H1 (cell line): ENCODE results near the gene MYO7B. TPM values are rescaled to one million over a fixed set of nuclear protein-coding genes. Genes with fewer than 3 reads are reported as not detected.
A peak's percentile ranks its signal among the peaks of the same experiment; 100 is the strongest.

Source experiments
- CTCF ChIA-PET: fragments of 300-600 bp; sonication (Branson Sonifier 250); formaldehyde crosslinking; loops from one replicate; lab custom pipeline; 2021; ENCODE audit not compliant: partially characterized antibody; lab: Charles Lee
- POLR2A ChIA-PET: fragments of 300-600 bp; sonication (Branson Sonifier 250); formaldehyde crosslinking; loops from one replicate; lab custom pipeline; 2021; ENCODE audit warnings: inconsistent platforms; ENCODE audit not compliant: partially characterized antibody; lab: Charles Lee
- DNase-seq, 2 experiments: peaks; one replicate each; pipeline versions ENCODE4 v3.0.0 to v3.0.0-alpha.2; 2010 to 2022; ENCODE audit warnings: low spot score in 2 of 2, low read depth in 1 of 2, mixed read lengths in 1 of 2
- FAIRE-seq: peaks from 2 replicates; lab custom pipeline; 2011; peaks lifted over from hg19 to GRCh38; lab: Jason Lieb, UNC
- H2AFZ ChIP-seq: 2 replicates; pipeline ENCODE4 v1.8.1; 2012; ENCODE audit warnings: low read length, inconsistent platforms
- H2AK5ac ChIP-seq: 2 replicates; pipeline ENCODE4 v1.6.1; 2013; ENCODE audit warnings: low read depth, low read length
- H2BK120ac ChIP-seq: replicated peaks from 2 replicates; pipeline ENCODE3; 2013; ENCODE audit warnings: low read depth, low read length, inconsistent platforms
- H2BK12ac ChIP-seq: 2 replicates; pipeline ENCODE4 v1.6.1; 2013; ENCODE audit warnings: low read depth, low read length
- H2BK15ac ChIP-seq: 2 replicates; pipeline ENCODE4 v1.6.1; 2013; ENCODE audit warnings: low read length
- H2BK20ac ChIP-seq: 2 replicates; pipeline ENCODE4 v1.6.1; 2013; ENCODE audit warnings: low read length
- H2BK5ac ChIP-seq: 2 replicates; pipeline ENCODE4 v1.6.1; 2013; ENCODE audit warnings: low read depth, low read length
- H3K14ac ChIP-seq: 2 replicates; pipeline ENCODE4 v1.6.1; 2013; ENCODE audit warnings: inconsistent platforms; ENCODE audit not compliant: insufficient read length
- H3K18ac ChIP-seq: 2 replicates; pipeline ENCODE4 v1.6.1; 2013; ENCODE audit warnings: low read length; ENCODE audit errors: extremely low read depth
- H3K23ac ChIP-seq: 2 replicates; pipeline ENCODE4 v1.6.1; 2013; ENCODE audit warnings: inconsistent platforms; ENCODE audit not compliant: insufficient read length
- H3K23me2 ChIP-seq: 2 replicates; pipeline ENCODE4 v1.6.1; 2013; ENCODE audit warnings: low read depth, low read length
- H3K27ac ChIP-seq: 2 replicates; pipeline ENCODE4 v1.6.1; 2011; ENCODE audit warnings: low read depth, low read length, inconsistent platforms
- H3K27me3 ChIP-seq, 4 experiments: replicated peaks in 1 of 4; 1 replicate in 1 of 4; 2 replicates in 3 of 4; pipeline versions ENCODE4 v1.6.1 to v1.8.1; 2011 to 2013; ENCODE audit warnings: low read length in 3 of 4, mild to moderate bottlenecking in 3 of 4, inconsistent platforms in 2 of 4, mixed read lengths in 2 of 4, moderate library complexity in 1 of 4; ENCODE audit not compliant: control insufficient read depth in 3 of 4, insufficient read depth in 3 of 4; ENCODE audit errors: extremely low read depth in 1 of 4
- H3K36me3 ChIP-seq, 4 experiments: 2 replicates each; pipeline versions ENCODE4 v1.6.1 to v1.8.1; 2011 to 2013; ENCODE audit warnings: mild to moderate bottlenecking in 4 of 4, low read length in 3 of 4, moderate library complexity in 2 of 4, control low read depth in 1 of 4, inconsistent platforms in 1 of 4; ENCODE audit not compliant: insufficient read depth in 4 of 4, control insufficient read depth in 2 of 4
- H3K4ac ChIP-seq: replicated peaks from 2 replicates; pipeline ENCODE3; 2013; ENCODE audit warnings: low read length, low read depth, mixed read lengths, inconsistent platforms; ENCODE audit not compliant: insufficient read length
- H3K4me1 ChIP-seq, 4 experiments: replicated peaks in 1 of 4; 1 replicate in 1 of 4; 2 replicates in 3 of 4; pipeline versions ENCODE4 v1.6.1 to v1.8.1; 2011 to 2013; ENCODE audit warnings: low read length in 3 of 4, inconsistent platforms in 2 of 4, mixed read lengths in 1 of 4; ENCODE audit not compliant: insufficient read depth in 4 of 4, control insufficient read depth in 3 of 4
- H3K4me2 ChIP-seq, 2 experiments: 2 replicates each; pipeline versions ENCODE4 v1.6.1 to v1.8.1; 2011 to 2013; ENCODE audit warnings: low read depth in 2 of 2, low read length in 2 of 2, control low read depth in 1 of 2, inconsistent platforms in 1 of 2, mild to moderate bottlenecking in 1 of 2; ENCODE audit not compliant: insufficient read depth in 1 of 2
- H3K4me3 ChIP-seq, 4 experiments: fragments of 200-600, 300-600 bp in 1 of 4; sonication (generic), shearing (Covaris generic), sonication (Bioruptor Twin) in 1 of 4; 2 replicates each; pipeline versions ENCODE4 v1.5.1 to v1.8.1; 2011 to 2016; ENCODE audit warnings: low read length in 4 of 4, low read depth in 3 of 4, control low read depth in 2 of 4, inconsistent platforms in 2 of 4, mild to moderate bottlenecking in 2 of 4, mixed read lengths in 1 of 4, moderate library complexity in 1 of 4; ENCODE audit not compliant: insufficient read depth in 2 of 4; ENCODE audit errors: extremely low read depth in 1 of 4
- H3K56ac ChIP-seq: replicated peaks from 2 replicates; pipeline ENCODE3; 2013; ENCODE audit warnings: low read depth, mild to moderate bottlenecking, mixed read lengths, low read length, inconsistent platforms; ENCODE audit not compliant: insufficient read length
- H3K79me1 ChIP-seq: 2 replicates; pipeline ENCODE4 v1.6.1; 2013; ENCODE audit warnings: low read depth, low read length, control low read depth
- H3K79me2 ChIP-seq, 2 experiments: 2 replicates each; pipeline versions ENCODE4 v1.6.1 to v1.8.1; 2012 to 2013; ENCODE audit warnings: low read length in 2 of 2, mild to moderate bottlenecking in 2 of 2, inconsistent platforms in 1 of 2; ENCODE audit not compliant: insufficient read depth in 2 of 2, control insufficient read depth in 1 of 2
- H3K9ac ChIP-seq, 4 experiments: replicated peaks in 1 of 4; 1 replicate in 1 of 4; 2 replicates in 3 of 4; pipeline versions ENCODE4 v1.6.1 to v1.8.1; 2011 to 2013; ENCODE audit warnings: low read depth in 3 of 4, low read length in 3 of 4, control low read depth in 2 of 4, mild to moderate bottlenecking in 2 of 4, moderate library complexity in 2 of 4, inconsistent platforms in 1 of 4; ENCODE audit errors: extremely low read depth in 1 of 4
- H3K9me3 ChIP-seq, 2 experiments: 2 replicates each; pipeline versions ENCODE4 v1.6.1 to v1.8.1; 2012 to 2013; ENCODE audit warnings: mild to moderate bottlenecking in 2 of 2, moderate library complexity in 2 of 2, control low read depth in 1 of 2, inconsistent platforms in 1 of 2, low read depth in 1 of 2, low read length in 1 of 2, mixed read lengths in 1 of 2; ENCODE audit not compliant: insufficient read depth in 2 of 2
- H4K20me1 ChIP-seq, 2 experiments: replicated peaks in 1 of 2; 2 replicates each; pipeline versions ENCODE3 to v1.8.1; 2011 to 2013; ENCODE audit warnings: inconsistent platforms in 2 of 2, low read length in 2 of 2, mild to moderate bottlenecking in 1 of 2; ENCODE audit not compliant: insufficient read depth in 2 of 2, control insufficient read depth in 1 of 2
- H4K5ac ChIP-seq: 2 replicates; pipeline ENCODE4 v1.6.1; 2013; ENCODE audit warnings: low read length, low read depth, mixed read lengths, inconsistent platforms; ENCODE audit not compliant: insufficient read length
- H4K8ac ChIP-seq: 2 replicates; pipeline ENCODE4 v1.8.0; 2013; ENCODE audit warnings: mild to moderate bottlenecking, moderate library complexity, low read length, inconsistent platforms; ENCODE audit not compliant: insufficient read depth; ENCODE audit errors: extremely low read depth
- H4K91ac ChIP-seq: replicated peaks from 2 replicates; pipeline ENCODE3; 2013; ENCODE audit warnings: low read length, mixed read lengths, inconsistent platforms; ENCODE audit not compliant: insufficient read length
- JUND ChIP-seq: IDR thresholded peaks from 2 replicates; pipeline ENCODE4 v1.6.1; 2011; ENCODE audit warnings: mild to moderate bottlenecking, improper control_type of control experiment, low read length
- POU5F1 ChIP-seq: IDR thresholded peaks from 2 replicates; pipeline ENCODE4 v1.6.1; 2011; ENCODE audit warnings: low read depth, mild to moderate bottlenecking, low read length, moderate library complexity
- RAD21 ChIP-seq, 2 experiments: IDR thresholded peaks in 1 of 2; conservative IDR thresholded peaks in 1 of 2; 2 replicates each; pipeline ENCODE4 v1.6.1; 2011; ENCODE audit warnings: low read depth in 2 of 2, low read length in 2 of 2, improper control_type of control experiment in 1 of 2, inconsistent platforms in 1 of 2, mild to moderate bottlenecking in 1 of 2, moderate library complexity in 1 of 2
- TEAD4 ChIP-seq: IDR thresholded peaks from 2 replicates; pipeline ENCODE4 v1.6.1; 2012; ENCODE audit warnings: low read depth, low read length, inconsistent platforms, mixed read lengths
- WGBS, 2 experiments: shearing (Covaris generic) in 1 of 2; methylation state at CpG; one replicate each; pipeline versions ENCODE4 v1.1.6 to v1.1.7; 2013 to 2015; ENCODE audit warnings: low lambda C conversion rate in 2 of 2, mixed read lengths in 2 of 2, inconsistent platforms in 1 of 2, low coverage in 1 of 2, missing lambda C conversion rate in 1 of 2; ENCODE audit not compliant: insufficient replicate concordance in 2 of 2, insufficient coverage in 1 of 2, insufficient read length in 1 of 2; ENCODE audit errors: extremely low coverage in 1 of 2, missing lambda C conversion rate in 1 of 2; 5-methylcytosine and 5-hydroxymethylcytosine counted together
- polyA plus RNA-seq, 7 experiments: library from polyadenylated mRNA; depleted of rRNA in 3 of 7; stranded (reverse) in 5 of 7; unstranded in 2 of 7; fragments of >200 nt in 5 of 7; fragments of 200-250 nt in 2 of 7; gene quantifications; 1 replicate in 5 of 7; 2 replicates in 1 of 7; 4 replicates in 1 of 7; pipeline versions ENCODE4 v1.2.1 to v1.2.3, GENCODE V29; 2011 to 2013; ENCODE audit warnings: missing spikeins in 2 of 7, mixed read lengths in 2 of 7
- total RNA-seq: library from RNA; stranded (reverse); fragmentation: NEBNext Ultra II Directional; extraction: Animal tissue kit (Norgen Biotek cat#: 25700); gene quantifications from 2 replicates; pipeline ENCODE4 v1.2.1, GENCODE V29; 2021
- TF ChIP-seq, protein P1 (sequence below): IDR thresholded peaks from 2 replicates; pipeline ENCODE4 v1.6.1; 2012; ENCODE audit warnings: low read length, inconsistent platforms
- TF ChIP-seq, protein P2 (sequence below): IDR thresholded peaks from 2 replicates; pipeline ENCODE4 v1.6.1; 2011; ENCODE audit warnings: low read length, improper control_type of control experiment

The MYO7B gene
- total and polyA plus RNA-seq, 2 of the 8 experiments (the other 6 are each of a cell fraction or from before 2014, with no cell fraction given) = not detected

DNA sequence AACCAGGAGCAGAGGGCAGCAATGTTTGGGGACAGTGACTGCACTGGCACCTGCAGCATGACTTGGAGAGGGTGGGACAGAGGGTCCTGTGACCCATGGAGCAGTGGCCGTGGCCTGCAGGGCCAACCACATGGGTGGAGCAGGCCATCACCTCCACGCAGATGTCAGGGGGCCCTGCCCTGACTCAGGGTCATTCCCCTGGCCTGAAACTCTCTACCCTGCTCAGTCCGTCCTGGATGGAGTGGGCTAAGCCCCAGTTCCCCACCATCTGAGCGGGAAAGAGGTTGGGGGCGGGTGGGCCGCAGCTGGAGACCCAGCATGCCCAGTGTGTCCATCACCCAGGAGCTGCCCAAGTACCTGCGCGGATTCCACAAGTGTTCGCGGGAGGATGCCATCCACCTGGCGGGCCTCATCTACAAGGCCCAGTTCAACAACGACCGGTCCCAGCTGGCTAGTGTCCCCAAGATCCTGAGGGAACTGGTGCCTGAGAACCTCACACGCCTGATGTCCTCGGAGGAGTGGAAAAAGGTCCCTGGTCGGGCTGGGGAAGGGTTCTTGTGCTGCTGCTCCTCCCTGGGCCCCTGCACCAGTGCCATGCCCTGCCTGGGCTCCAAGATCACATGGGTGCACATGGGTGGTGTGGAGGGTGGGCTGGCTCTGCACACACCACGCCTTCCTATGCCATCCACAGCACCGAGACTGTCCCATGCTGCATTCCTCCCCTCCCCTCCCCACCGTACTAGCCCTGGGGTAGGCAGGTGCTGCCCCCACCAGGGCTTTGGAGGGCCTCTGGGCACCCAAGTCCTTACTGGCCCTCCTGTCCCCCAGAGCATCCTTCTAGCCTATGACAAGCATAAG lies 100.1 kb downstream of the MYO7B start:
- peaks cover 0 to 19% (median 7%) of the 10 kb centered on the region in 4 experiments; a peak in 6 of 7 replicates for H3K4me1 ChIP-seq
- no peak overlapping the region for H2AFZ ChIP-seq
- no peak overlapping the region; the same call in 1 of the 2 replicates for H2BK15ac ChIP-seq
- H3K4ac ChIP-seq = no peak overlapping the region
- H4K5ac ChIP-seq = no peak overlapping the region
- H3K56ac ChIP-seq = no peak overlapping the region
- no peak overlapping the region for H3K23ac ChIP-seq
- H3K9me3 ChIP-seq = no peaks in the 10 kb centered on the region
- no peaks in the 10 kb centered on the region for H3K23me2 ChIP-seq
- no peak overlapping the region for H2BK5ac ChIP-seq
- H3K79me1 ChIP-seq = no peaks in the 10 kb centered on the region
- FAIRE-seq (no peak), DNase-seq (no peak)
- no peak overlapping the region for H4K91ac ChIP-seq
- 0 out of 2 replicates have a peak overlapping the region, but pooled peaks have one; percentile 17 for H2BK12ac ChIP-seq
- POLR2A ChIA-PET = no interaction called here
- H2BK20ac ChIP-seq = no peak overlapping the region
- H4K8ac ChIP-seq = peak overlapping the region; percentile 40; the same call in 1 of the 2 replicates
- no peak for TF ChIP-seq TEAD4
- no peak for TF ChIP-seq JUND
- peak in 1 of 2 experiments; percentile 7; a peak in 1 of 4 replicates for TF ChIP-seq RAD21 (IDR thresholded peaks at IDR 0.05 in 1 of 2, conservative IDR thresholded peaks at IDR 0.05 in 1 of 2; ENCODE audit: low read depth in 2 of 2, low read length in 2 of 2)
- TF ChIP-seq, protein P1, sequence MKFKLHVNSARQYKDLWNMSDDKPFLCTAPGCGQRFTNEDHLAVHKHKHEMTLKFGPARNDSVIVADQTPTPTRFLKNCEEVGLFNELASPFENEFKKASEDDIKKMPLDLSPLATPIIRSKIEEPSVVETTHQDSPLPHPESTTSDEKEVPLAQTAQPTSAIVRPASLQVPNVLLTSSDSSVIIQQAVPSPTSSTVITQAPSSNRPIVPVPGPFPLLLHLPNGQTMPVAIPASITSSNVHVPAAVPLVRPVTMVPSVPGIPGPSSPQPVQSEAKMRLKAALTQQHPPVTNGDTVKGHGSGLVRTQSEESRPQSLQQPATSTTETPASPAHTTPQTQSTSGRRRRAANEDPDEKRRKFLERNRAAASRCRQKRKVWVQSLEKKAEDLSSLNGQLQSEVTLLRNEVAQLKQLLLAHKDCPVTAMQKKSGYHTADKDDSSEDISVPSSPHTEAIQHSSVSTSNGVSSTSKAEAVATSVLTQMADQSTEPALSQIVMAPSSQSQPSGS = no peak
- TF ChIP-seq, protein P2, sequence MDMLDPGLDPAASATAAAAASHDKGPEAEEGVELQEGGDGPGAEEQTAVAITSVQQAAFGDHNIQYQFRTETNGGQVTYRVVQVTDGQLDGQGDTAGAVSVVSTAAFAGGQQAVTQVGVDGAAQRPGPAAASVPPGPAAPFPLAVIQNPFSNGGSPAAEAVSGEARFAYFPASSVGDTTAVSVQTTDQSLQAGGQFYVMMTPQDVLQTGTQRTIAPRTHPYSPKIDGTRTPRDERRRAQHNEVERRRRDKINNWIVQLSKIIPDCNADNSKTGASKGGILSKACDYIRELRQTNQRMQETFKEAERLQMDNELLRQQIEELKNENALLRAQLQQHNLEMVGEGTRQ = no peak
- no peak for TF ChIP-seq POU5F1
- no peaks in the 10 kb centered on the region for H3K36me3 ChIP-seq
- no peak overlapping the region for H3K4me2 ChIP-seq
- no peak overlapping the region for H3K9ac ChIP-seq
- CTCF ChIA-PET = interaction anchor here (1.6 to 9.8 kb wide), 3 partner anchors 10 to 43 kb away, joined by 3 to 114 read pairs (median 59); partner anchors contain the start of gene GPR17
- H2AK5ac ChIP-seq = peak overlapping the region; percentile 40; the same call in 1 of the 2 replicates
- H2BK120ac ChIP-seq = no peak overlapping the region
- WGBS, 2 experiments = 92% methylated on average over 16 of the region's 19 CpGs; no CpG with 5 or more reads in 1 of the 2 experiments
- no peaks in the 10 kb centered on the region for H4K20me1 ChIP-seq
- no peak overlapping the region for H3K18ac ChIP-seq
- H3K79me2 ChIP-seq = no peaks in the 10 kb centered on the region
- H3K27ac ChIP-seq = no peak overlapping the region
- H3K14ac ChIP-seq = no peak overlapping the region
- H3K27me3 ChIP-seq = no peaks in the 10 kb centered on the region
- H3K4me3 ChIP-seq = no peak overlapping the region
